ENCODE results near the gene DGAT2.

DNA sequence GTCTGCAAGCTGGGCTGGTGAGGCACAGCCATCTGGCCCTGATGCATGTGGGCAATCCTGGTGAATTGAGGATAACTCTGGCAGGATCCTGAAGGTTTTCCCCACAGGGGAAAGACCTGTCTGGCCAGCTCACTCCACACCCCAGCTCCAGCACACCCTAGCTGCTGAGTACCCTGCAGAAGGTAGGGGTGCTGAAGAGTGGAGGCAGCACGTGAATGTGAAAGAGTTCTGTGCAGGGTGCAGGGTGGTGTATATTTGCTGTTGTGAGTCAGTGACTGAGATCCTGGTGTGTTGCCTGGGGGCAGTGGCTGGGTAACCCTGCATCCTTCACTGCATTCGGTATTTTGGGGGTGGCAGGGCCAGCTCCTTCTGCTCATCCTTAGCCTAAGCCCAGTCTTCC lies 22.4 kb downstream of the DGAT2 start:
- TF ChIP-seq, protein P1, sequence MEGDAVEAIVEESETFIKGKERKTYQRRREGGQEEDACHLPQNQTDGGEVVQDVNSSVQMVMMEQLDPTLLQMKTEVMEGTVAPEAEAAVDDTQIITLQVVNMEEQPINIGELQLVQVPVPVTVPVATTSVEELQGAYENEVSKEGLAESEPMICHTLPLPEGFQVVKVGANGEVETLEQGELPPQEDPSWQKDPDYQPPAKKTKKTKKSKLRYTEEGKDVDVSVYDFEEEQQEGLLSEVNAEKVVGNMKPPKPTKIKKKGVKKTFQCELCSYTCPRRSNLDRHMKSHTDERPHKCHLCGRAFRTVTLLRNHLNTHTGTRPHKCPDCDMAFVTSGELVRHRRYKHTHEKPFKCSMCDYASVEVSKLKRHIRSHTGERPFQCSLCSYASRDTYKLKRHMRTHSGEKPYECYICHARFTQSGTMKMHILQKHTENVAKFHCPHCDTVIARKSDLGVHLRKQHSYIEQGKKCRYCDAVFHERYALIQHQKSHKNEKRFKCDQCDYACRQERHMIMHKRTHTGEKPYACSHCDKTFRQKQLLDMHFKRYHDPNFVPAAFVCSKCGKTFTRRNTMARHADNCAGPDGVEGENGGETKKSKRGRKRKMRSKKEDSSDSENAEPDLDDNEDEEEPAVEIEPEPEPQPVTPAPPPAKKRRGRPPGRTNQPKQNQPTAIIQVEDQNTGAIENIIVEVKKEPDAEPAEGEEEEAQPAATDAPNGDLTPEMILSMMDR (IDR thresholded peaks at IDR 0.05): no peak
- no peak for TF ChIP-seq EZH2 (IDR thresholded peaks at IDR 0.05)
- no peak for TF ChIP-seq EZH2phosphoT487 (IDR thresholded peaks at IDR 0.05)

All from neural progenitor cell (in vitro differentiated cells).